ENCODE results near the gene STX18.
"Not testable (repeated sequence)": the region's sequence is repeated elsewhere in the genome, so short reads cannot be mapped to it uniquely, and the experiment has no call there.

Gene STX18

GRCh38 chr4:4541661-4542570 is at the start of gene STX18:
STX18 (minus strand) TSS chr4:4542048; CDS start chr4:4541964, 84 bp downstream.
- peak; percentile 79 for DNase-seq

- DNase-seq = no peak
Observed at GRCh38 chr4:4591071-4591470, 49.2 kb upstream of the STX18 start.

- no peak for DNase-seq
Observed at GRCh38 chr4:4590546-4590945, 48.7 kb upstream of the STX18 start.

GRCh38 chr4:4585012-4585670 is 43.3 kb upstream of the STX18 start:
- no peak for DNase-seq

- no peak for DNase-seq
Observed at GRCh38 chr4:4583606-4584005, 41.8 kb upstream of the STX18 start.

GRCh38 chr4:4582653-4583052 is 40.8 kb upstream of the STX18 start:
- no peak for DNase-seq

GRCh38 chr4:4580494-4580893 is 38.6 kb upstream of the STX18 start:
- no peak for DNase-seq

- no peak for DNase-seq
Observed at GRCh38 chr4:4578981-4579380, 37.1 kb upstream of the STX18 start.

- DNase-seq = no peak
Observed at GRCh38 chr4:4577359-4577875, 35.6 kb upstream of the STX18 start.

- DNase-seq = peak; percentile 59
Observed at GRCh38 chr4:4575284-4576211, 33.7 kb upstream of the STX18 start.

- DNase-seq = no peak
Observed at GRCh38 chr4:4574792-4575191, 32.9 kb upstream of the STX18 start.

- no peak for DNase-seq
Observed at GRCh38 chr4:4574052-4574451, 32.2 kb upstream of the STX18 start.

- no peak for DNase-seq
Observed at GRCh38 chr4:4572821-4573220, 31.0 kb upstream of the STX18 start.

- DNase-seq = not testable (repeated sequence)
Observed at GRCh38 chr4:4569861-4570260, 28.0 kb upstream of the STX18 start.

GRCh38 chr4:4568806-4569427 is 27.1 kb upstream of the STX18 start:
- DNase-seq = no peak

- not testable (repeated sequence) for DNase-seq
Observed at GRCh38 chr4:4566359-4566758, 24.5 kb upstream of the STX18 start.

GRCh38 chr4:4564522-4564921 is 22.7 kb upstream of the STX18 start:
- no peak for DNase-seq

- no peak for DNase-seq
Observed at GRCh38 chr4:4560642-4561041, 18.8 kb upstream of the STX18 start.

GRCh38 chr4:4560136-4560535 is 18.3 kb upstream of the STX18 start:
- DNase-seq = no peak

- no peak for DNase-seq
Observed at GRCh38 chr4:4559596-4559995, 17.7 kb upstream of the STX18 start.

- DNase-seq = no peak
Observed at GRCh38 chr4:4558881-4559280, 17.0 kb upstream of the STX18 start.

- no peak for DNase-seq
Observed at GRCh38 chr4:4555916-4556315, 14.1 kb upstream of the STX18 start.
